OCI-LY3 (cell line): ENCODE results near the gene SAMD5.

Source experiments
- H2AFZ ChIP-seq: fragments of 200-600, 300-600 bp; shearing (Covaris generic); 2 replicates; pipeline ENCODE4 v1.6.0; 2014; ENCODE audit warnings: antibody characterized with exemption, low read depth, low read length
- H3K27ac ChIP-seq: fragments of 200-600, 300-600 bp; sonication (generic); 2 replicates; pipeline ENCODE4 v1.5.1; 2014; ENCODE audit warnings: mild to moderate bottlenecking, low read length, moderate library complexity, mixed read lengths
- H3K27me3 ChIP-seq: fragments of 200-600, 300-600 bp; sonication (generic); 2 replicates; pipeline ENCODE4 v1.6.1; 2014; ENCODE audit warnings: low read depth, low read length, mixed read lengths
- H3K36me3 ChIP-seq: fragments of 200-600, 300-600 bp; sonication (generic); replicated peaks from 2 replicates; pipeline ENCODE3; 2014; ENCODE audit warnings: low read depth, low read length, mixed read lengths
- H3K4me1 ChIP-seq: fragments of 300-600, 200-600 bp; sonication (generic); 2 replicates; pipeline ENCODE4 v1.6.1; 2014; ENCODE audit warnings: low read length, mixed read lengths
- H3K4me2 ChIP-seq: fragments of 200-600, 300-600 bp; sonication (generic); 2 replicates; pipeline ENCODE4 v1.6.1; 2014; ENCODE audit warnings: low read length, mixed read lengths
- H3K4me3 ChIP-seq: fragments of 300-600, 200-600 bp; sonication (generic); 2 replicates; pipeline ENCODE4 v1.5.1; 2014; ENCODE audit warnings: antibody characterized with exemption, mild to moderate bottlenecking, low read length, moderate library complexity
- H3K79me2 ChIP-seq: fragments of 300-600, 200-600 bp; shearing (Covaris generic); 2 replicates; pipeline ENCODE4 v1.6.1; 2014; ENCODE audit warnings: mild to moderate bottlenecking, low read length, mixed read lengths
- H3K9ac ChIP-seq: fragments of 300-600, 200-600 bp; shearing (Covaris generic); 2 replicates; pipeline ENCODE4 v1.6.0; 2014; ENCODE audit warnings: mild to moderate bottlenecking, low read length, moderate library complexity
- H3K9me3 ChIP-seq: fragments of 200-600, 300-600 bp; shearing (Covaris generic); 2 replicates; pipeline ENCODE4 v1.6.1; 2014; ENCODE audit warnings: low read length, mixed read lengths; ENCODE audit not compliant: insufficient read depth
- H4K20me1 ChIP-seq: fragments of 200-600, 300-600 bp; sonication (generic); 2 replicates; pipeline ENCODE4 v1.6.1; 2016; ENCODE audit warnings: low read length, mixed read lengths; ENCODE audit not compliant: insufficient read depth
- EZH2phosphoT487 ChIP-seq: fragments of 200-600 bp; shearing (Covaris generic); IDR thresholded peaks from 2 replicates; pipeline ENCODE4 v1.6.1; 2018; ENCODE audit warnings: antibody characterized with exemption, mixed run types, low read depth
- TF ChIP-seq, protein P1 (sequence below): fragments of 200-600, 300-600 bp; sonication (generic); IDR thresholded peaks from 2 replicates; pipeline ENCODE4 v1.5.1; 2014; ENCODE audit warnings: antibody characterized with exemption, low read length, low read depth

SAMD5 gene

DNA sequence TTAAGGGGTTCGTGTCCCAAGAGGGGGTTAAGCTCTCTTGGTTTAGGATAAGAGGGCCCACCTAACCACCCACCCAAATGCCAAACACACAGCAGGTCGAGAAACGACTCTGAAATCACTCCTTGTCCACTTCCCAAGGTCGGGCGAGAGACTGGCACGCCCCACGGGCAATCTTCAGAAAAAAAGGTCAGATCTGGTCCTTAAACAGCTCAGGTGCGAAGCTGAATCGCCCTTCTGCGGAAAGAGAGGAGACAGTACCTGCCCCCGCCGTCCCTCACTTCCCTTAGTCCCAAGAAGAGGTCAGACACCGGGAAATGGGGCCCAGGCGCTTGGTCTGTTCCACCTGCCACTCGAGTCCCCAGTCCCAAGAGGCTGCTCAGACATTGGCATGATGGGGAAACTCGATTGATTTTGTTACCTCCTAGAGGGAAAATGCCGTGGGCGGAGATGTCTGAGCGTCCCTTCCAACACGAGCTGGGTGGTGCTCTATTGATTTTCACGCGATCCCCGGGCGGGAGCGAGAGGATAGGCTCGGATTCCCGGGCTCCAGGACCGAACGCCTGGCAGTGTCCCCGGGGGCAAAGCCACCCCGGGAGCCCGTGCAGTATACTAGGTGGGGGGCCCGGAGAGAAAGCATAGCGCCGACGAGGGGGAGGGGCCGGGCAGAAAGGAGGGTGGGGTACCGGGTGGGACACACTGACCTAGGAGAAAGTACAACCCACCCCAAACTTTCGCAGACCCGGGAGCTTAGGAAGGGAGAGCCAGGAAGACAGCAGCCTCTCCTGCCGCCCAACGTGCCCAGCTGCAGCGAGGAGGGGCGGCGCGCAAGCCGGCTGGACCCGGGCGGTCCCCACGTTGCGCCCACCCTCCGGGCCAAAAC, 1.1 kb upstream of the SAMD5 start:
- Histone ChIP-seq H3K9me3 (no peaks in the 10 kb centered on the region), H3K4me3 (no peak overlapping the region), H3K4me1 (no peaks in the 10 kb centered on the region), H3K36me3 (no peaks in the 10 kb centered on the region), H3K27ac (no peak overlapping the region), H3K4me2 (no peak overlapping the region), H3K79me2 (no peaks in the 10 kb centered on the region), H3K9ac (no peak overlapping the region), H4K20me1 (no peaks in the 10 kb centered on the region), H3K27me3 (no peaks in the 10 kb centered on the region), H2AFZ (no peak overlapping the region)
- TF ChIP-seq, protein P1, sequence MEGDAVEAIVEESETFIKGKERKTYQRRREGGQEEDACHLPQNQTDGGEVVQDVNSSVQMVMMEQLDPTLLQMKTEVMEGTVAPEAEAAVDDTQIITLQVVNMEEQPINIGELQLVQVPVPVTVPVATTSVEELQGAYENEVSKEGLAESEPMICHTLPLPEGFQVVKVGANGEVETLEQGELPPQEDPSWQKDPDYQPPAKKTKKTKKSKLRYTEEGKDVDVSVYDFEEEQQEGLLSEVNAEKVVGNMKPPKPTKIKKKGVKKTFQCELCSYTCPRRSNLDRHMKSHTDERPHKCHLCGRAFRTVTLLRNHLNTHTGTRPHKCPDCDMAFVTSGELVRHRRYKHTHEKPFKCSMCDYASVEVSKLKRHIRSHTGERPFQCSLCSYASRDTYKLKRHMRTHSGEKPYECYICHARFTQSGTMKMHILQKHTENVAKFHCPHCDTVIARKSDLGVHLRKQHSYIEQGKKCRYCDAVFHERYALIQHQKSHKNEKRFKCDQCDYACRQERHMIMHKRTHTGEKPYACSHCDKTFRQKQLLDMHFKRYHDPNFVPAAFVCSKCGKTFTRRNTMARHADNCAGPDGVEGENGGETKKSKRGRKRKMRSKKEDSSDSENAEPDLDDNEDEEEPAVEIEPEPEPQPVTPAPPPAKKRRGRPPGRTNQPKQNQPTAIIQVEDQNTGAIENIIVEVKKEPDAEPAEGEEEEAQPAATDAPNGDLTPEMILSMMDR, result no peak
- no peak for TF ChIP-seq EZH2phosphoT487

DNA sequence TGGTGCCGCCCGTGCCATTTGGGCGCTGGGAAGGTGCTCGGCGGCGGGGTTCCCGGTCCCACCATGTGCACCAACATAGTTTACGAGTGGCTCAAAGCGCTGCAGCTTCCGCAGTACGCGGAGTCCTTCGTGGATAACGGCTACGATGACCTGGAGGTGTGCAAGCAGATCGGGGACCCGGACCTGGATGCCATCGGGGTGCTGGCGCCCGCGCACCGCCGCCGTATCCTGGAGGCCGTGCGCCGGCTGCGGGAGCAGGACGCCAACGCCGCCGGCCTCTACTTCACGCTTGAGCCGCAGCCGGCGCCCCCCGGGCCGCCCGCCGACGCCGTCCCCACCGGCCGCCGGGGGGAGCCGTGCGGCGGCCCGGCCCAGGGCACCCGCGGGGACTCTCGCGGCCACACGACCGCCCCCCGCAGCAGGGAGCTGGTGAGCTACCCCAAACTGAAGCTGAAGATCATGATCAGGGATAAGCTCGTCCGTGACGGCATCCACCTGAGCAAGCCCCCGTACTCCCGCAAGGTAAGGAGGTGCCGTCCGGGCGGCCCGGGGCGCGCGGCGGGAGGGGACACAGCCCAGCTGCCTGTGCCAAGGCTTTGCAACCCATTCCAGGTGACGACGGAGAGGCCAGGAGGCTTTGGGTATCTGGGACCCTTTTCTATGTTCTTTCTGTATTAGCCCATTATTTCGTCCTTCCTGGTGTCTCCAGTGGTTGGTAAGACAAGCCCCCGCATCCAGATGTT, 547 bp downstream of the SAMD5 start:
- Histone ChIP-seq H4K20me1 (no peaks in the 10 kb centered on the region), H3K9ac (no peak overlapping the region), H3K27ac (no peak overlapping the region), H3K4me1 (no peaks in the 10 kb centered on the region), H3K9me3 (no peaks in the 10 kb centered on the region), H2AFZ (no peak overlapping the region), H3K79me2 (no peaks in the 10 kb centered on the region), H3K27me3 (no peaks in the 10 kb centered on the region), H3K4me2 (no peak overlapping the region), H3K4me3 (no peak overlapping the region), H3K36me3 (no peaks in the 10 kb centered on the region)
- TF ChIP-seq, protein P1, result no peak
- no peak for TF ChIP-seq EZH2phosphoT487

DNA sequence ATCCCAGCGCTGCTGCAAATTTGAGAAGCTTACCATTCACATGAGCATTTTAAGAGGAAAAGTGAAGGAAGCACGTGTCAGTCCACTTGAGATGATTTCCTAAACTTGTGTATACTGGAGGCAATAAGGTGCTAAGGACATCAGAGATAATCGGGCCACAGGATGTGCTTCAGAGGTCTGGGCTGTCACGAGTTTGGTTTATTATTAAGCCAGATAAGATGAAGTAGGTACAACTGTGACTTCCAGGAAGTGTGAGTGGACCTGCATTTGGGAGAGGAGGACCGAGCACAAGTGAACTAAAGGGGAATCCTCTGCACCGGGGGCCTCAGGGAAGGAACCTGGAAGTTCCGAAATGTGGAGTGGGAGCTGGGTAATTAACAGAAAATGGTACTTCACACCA, 1.4 kb downstream of the SAMD5 start:
- H3K36me3 ChIP-seq, result no peaks in the 10 kb centered on the region
- no peaks in the 10 kb centered on the region for H3K9me3 ChIP-seq
- H3K4me1 ChIP-seq, result no peaks in the 10 kb centered on the region
- H3K27ac ChIP-seq, result no peak overlapping the region
- no peak for TF ChIP-seq EZH2phosphoT487
- TF ChIP-seq, protein P1, result no peak
- no peak overlapping the region for H3K4me2 ChIP-seq
- H2AFZ ChIP-seq, result no peak overlapping the region
- no peaks in the 10 kb centered on the region for H3K27me3 ChIP-seq
- H3K4me3 ChIP-seq, result no peak overlapping the region
- H3K79me2 ChIP-seq, result no peaks in the 10 kb centered on the region
- H4K20me1 ChIP-seq, result no peaks in the 10 kb centered on the region
- H3K9ac ChIP-seq, result no peak overlapping the region

DNA sequence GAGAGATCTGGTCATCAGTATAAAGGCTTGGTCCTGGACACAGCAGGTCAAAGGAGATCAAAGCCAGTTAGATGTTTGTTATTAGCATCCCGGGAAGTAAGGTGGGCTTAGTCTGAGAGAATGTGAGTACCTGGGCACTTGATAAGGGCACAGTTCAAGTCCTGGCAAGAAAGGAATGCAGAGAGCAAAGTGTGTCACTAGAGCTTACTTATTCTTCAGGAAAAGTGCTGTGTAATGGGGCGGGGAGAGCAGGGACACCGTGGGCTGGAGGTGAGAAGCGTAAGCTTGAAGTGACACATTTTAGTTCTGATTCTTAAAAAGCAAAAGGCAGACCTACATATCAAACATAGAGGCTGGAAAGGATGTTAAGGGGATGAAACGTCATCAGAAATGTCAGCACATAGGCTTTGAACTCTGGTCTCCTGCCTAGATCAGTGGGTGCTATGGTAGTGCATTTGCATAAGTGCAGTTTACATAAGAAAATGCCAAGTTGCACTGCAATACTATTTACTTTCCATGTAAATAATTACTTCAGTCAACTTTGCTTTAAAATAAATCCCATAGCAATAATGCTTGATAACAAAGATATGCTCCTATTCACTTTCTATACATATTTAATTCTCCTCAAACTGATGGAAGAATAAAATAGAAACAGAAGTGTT, 2.6 kb downstream of the SAMD5 start:
- no peaks in the 10 kb centered on the region for H3K4me1 ChIP-seq
- no peaks in the 10 kb centered on the region for H4K20me1 ChIP-seq
- H2AFZ ChIP-seq, result no peak overlapping the region
- H3K36me3 ChIP-seq, result no peaks in the 10 kb centered on the region
- no peak overlapping the region for H3K27ac ChIP-seq
- H3K4me2 ChIP-seq, result no peak overlapping the region
- no peak overlapping the region for H3K9ac ChIP-seq
- no peaks in the 10 kb centered on the region for H3K79me2 ChIP-seq
- no peak overlapping the region for H3K4me3 ChIP-seq
- H3K9me3 ChIP-seq, result no peaks in the 10 kb centered on the region
- no peaks in the 10 kb centered on the region for H3K27me3 ChIP-seq
- no peak for TF ChIP-seq EZH2phosphoT487
- TF ChIP-seq, protein P1, result no peak
